ENCODE results near the gene MRPS24.
"Not testable (repeated sequence)": the region's sequence is repeated elsewhere in the genome, so short reads cannot be mapped to it uniquely, and the experiment has no call there.

The MRPS24 gene
- total RNA-seq = 2.8 reads per million, percentile 9 among the genes with 10 or more reads in this experiment

- peak; percentile 92 for DNase-seq
Measured at GRCh38 chr7:43869006-43869866, at the start of gene MRPS24. Gene MRPS24, minus strand, starts transcription at chr7:43869517. Its CDS starts 22 bp downstream, at chr7:43869495.

- no peak for DNase-seq
Measured at GRCh38 chr7:43915907-43916306, 46.6 kb upstream of the MRPS24 start.

- DNase-seq = no peak
Measured at GRCh38 chr7:43914795-43915194, 45.5 kb upstream of the MRPS24 start.

GRCh38 chr7:43906331-43907010 lies 37.2 kb upstream of the MRPS24 start, which contains the start of gene URGCP:
Gene URGCP, minus strand, starts transcription at chr7:43906596. Its CDS starts 21 bp downstream, at chr7:43906575.
- peak; percentile 39 for DNase-seq

- peak; percentile 6 for DNase-seq
Measured at GRCh38 chr7:43905956-43906330, 36.6 kb upstream of the MRPS24 start.

DNA sequence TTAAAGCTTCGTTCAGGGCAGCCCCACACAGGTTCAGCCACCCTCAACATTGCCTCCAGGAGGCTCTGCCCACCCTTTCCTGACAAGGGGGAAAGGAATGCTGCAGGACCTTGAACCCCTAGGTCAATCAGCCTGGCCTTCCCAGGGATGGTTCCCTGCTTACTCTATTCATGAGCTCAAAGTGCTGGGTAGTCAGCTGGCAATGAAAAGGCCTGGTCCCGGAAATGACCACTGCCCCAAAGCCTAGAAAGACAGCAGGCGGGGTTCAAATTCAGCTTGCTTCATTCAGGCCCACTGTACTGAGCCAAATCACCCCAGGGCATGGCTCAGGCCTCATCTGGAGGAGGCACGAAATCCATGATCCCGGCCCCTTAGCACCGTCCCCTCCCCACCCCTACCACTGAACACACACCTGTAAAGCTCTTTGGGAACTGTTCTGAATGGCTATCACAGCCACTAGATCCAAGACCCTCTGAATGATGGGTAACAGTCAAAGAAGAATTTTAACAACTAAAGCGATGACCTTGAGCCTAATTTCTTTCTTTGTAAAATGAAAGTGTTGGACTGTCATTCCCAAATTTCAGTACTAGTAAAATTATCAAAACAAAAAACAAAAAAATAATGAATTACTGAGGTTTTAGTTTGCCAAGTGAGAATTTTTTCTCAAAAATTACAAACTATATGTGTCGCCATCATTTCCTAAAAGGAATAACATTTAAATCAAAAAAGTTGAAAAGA lies 36.1 kb upstream of the MRPS24 start:
- DNase-seq = no peak

GRCh38 chr7:43904533-43905208 lies 35.4 kb upstream of the MRPS24 start:
- DNase-seq = no peak

DNA sequence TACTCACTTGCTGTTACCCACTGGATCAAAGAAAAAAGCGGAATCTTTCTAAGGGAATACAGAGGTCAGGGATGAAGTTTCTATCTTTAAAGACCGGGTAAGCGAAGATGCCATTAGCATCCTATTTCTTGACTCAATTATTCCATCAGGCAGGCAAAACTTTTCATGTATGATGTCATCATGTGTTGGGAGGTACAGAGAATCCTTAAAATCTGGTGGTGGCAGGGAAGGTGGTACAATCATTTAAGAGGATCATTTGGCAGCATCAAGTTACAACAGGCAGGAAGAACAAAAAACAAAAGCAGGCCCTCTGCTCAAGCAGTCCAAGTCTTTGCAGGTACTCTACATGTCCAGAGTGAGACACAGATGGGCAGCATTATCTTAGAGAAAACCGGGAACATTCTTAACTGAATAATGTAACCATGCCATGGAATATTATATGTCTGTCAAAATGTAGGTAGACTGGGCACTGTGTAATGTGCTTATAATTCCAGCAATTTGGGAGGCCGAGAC lies 33.3 kb upstream of the MRPS24 start:
- no peak for DNase-seq

DNA sequence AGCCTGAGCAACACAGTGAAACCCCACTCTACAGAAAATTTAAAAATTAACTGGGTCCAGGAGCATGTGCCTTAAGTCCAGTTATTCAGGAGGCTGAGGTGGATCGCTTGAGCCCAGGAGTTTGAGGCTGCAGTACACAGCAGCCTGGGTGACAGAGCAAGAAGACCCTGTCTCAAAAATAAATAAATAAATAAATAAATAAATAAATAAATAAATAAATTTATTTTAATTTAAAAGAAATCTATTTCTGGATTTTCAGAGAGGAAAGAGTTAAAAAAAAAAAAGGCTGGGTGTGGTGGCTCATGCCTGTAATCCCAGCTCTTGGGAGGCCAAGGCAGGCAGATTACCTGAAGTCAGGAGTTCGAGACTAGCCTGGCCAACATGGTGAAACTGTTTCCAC lies 29.3 kb upstream of the MRPS24 start:
- DNase-seq = not testable (repeated sequence)

- DNase-seq = no peak
Measured at GRCh38 chr7:43895847-43896415, 26.6 kb upstream of the MRPS24 start.

- no peak for DNase-seq
Measured at GRCh38 chr7:43891069-43891955, 22.0 kb upstream of the MRPS24 start.

- DNase-seq = no peak
Measured at GRCh38 chr7:43890468-43890867, 21.2 kb upstream of the MRPS24 start.

DNA sequence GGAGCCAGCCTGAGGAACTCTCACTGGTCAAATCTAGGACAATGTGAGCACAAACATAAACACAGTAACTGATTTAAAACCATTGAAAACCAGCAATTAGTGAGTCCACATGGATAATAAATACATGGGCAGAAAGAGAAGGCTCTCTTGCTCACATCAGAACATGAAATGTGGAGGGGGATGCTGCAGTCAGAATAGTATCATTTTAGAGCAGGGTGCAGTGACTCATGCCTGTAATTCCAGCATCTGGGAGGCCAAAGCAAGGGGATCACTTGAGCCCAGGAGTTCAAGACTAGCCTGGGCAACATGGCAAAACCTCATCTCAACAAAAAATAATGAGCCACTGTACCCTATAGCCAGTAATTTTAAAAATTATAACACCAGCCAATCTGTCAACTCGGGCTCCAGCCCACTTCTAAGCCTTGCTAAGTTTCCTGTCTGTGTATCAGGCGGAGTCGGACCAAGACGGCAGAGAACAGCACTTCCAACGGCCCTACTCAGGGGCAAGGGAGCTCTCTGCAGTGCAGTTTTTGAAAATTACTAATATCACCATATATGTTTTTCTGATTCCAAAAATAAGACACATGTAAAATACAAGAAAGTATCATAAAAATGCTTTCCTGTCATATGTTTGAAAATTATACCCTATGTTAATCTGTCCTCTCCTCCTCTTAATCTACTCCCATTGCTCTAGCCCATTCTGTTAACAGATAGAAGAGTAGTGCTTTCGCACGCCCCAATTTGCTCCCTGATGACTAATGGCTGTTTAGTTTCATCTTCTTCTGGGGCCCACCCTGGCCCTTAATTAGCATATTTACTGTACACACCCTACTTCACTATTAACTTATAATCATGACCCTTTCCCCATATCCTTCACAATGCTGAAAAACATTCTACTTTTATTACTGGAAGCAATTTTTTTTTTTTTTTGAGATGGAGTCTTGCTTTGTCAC lies 20.0 kb upstream of the MRPS24 start:
- no peak for DNase-seq

DNA sequence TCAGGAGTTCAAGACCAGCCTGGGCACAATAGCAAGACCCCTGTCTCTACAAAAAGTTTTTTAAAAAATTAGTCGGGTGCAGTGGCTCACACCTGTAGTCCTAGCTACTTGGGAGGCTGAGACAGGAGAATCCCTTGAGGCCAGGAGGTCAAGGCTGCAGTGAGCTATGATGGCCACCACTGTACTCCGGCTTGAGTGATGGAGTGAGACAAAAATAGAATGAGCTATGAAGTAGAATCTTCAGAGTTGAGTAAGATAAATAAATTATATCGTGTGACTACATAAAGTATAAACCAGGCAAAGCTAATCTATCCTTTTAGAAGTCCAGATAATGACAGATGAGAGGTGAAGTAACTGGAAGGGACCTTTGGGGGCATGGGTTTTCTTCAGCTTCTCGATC lies 15.3 kb upstream of the MRPS24 start:
- no peak for DNase-seq

GRCh38 chr7:43884209-43884608 lies 14.9 kb upstream of the MRPS24 start:
- no peak for DNase-seq

DNA sequence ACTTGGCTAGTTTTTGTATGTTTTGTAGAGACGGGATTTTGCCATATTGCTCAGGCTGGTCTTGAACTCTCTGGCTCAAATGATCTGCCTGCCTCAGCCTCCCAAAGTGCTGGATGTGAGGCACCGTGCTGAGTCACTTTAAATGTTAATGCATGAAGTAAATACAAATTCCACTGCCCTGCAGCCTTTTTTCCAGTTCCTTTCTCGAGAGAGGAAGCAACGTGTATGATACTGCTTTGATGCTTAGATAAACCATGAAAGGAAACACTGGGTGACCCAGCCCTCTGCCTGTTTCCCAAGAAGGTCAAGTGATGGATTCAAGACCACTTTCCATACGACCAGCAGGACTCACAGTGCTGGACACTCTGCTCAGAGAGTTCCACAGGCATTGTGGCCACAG lies 11.3 kb upstream of the MRPS24 start:
- no peak for DNase-seq

- DNase-seq = no peak
Measured at GRCh38 chr7:43879477-43879876, 10.2 kb upstream of the MRPS24 start.

DNA sequence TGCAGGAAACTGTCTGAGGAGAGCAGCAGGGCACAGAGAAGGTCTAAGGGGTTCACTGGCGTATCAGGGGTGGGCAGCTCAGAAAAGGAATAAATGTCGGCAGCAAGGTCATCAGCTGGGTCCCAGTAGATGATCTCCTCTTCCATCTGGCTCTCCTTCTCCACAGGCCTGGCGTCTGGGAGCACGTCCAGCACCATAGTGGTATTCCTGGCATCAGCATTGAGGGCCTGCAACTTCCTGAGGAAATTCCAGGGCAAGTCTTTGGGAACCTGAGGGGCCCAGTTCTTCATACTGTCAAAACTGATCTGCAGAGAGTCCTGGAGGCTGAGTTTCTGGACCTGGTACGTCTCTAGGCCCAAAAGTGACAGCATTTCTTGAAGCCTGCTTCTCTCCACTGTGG lies 9.6 kb upstream of the MRPS24 start:
- DNase-seq = no peak

GRCh38 chr7:43877968-43878864 lies 8.9 kb upstream of the MRPS24 start:
- DNase-seq = no peak
